Measurements from ENCODE around the gene TGFBR3.

- TF ChIP-seq, protein P1, sequence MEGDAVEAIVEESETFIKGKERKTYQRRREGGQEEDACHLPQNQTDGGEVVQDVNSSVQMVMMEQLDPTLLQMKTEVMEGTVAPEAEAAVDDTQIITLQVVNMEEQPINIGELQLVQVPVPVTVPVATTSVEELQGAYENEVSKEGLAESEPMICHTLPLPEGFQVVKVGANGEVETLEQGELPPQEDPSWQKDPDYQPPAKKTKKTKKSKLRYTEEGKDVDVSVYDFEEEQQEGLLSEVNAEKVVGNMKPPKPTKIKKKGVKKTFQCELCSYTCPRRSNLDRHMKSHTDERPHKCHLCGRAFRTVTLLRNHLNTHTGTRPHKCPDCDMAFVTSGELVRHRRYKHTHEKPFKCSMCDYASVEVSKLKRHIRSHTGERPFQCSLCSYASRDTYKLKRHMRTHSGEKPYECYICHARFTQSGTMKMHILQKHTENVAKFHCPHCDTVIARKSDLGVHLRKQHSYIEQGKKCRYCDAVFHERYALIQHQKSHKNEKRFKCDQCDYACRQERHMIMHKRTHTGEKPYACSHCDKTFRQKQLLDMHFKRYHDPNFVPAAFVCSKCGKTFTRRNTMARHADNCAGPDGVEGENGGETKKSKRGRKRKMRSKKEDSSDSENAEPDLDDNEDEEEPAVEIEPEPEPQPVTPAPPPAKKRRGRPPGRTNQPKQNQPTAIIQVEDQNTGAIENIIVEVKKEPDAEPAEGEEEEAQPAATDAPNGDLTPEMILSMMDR (IDR thresholded peaks at IDR 0.05; ENCODE audit: low read length) = no peak
- no peak for TF ChIP-seq EZH2 (IDR thresholded peaks at IDR 0.05; ENCODE audit: borderline replicate concordance, low read length)
Measured at GRCh38 chr1:91833946-91834345, 52.0 kb downstream of the TGFBR3 start.
